Peyer's patch (tissue), 4 donors: Measurements from ENCODE around the gene BRMS1.
A peak's percentile ranks its signal among the peaks of the same experiment; 100 is the strongest.

Source experiments
- POLR2A ChIP-seq, 2 donors: fragments of 450-650 bp; IDR thresholded peaks; one replicate each; pipeline ENCODE4 v1.5.1; 2017; ENCODE audit warnings: antibody characterized with exemption in 2 of 2, mild to moderate bottlenecking in 2 of 2, moderate library complexity in 2 of 2
- TF ChIP-seq, protein P1 (sequence below), 6 experiments: fragments of 450-650 bp in 4 of 6; fragments of 200-600 bp in 2 of 6; sonication (generic) in 1 of 6; IDR thresholded peaks; one replicate each; pipeline ENCODE4 v1.5.1; 2017 to 2019; ENCODE audit warnings: antibody characterized with exemption in 6 of 6, mild to moderate bottlenecking in 3 of 6, moderate library complexity in 1 of 6

DNA sequence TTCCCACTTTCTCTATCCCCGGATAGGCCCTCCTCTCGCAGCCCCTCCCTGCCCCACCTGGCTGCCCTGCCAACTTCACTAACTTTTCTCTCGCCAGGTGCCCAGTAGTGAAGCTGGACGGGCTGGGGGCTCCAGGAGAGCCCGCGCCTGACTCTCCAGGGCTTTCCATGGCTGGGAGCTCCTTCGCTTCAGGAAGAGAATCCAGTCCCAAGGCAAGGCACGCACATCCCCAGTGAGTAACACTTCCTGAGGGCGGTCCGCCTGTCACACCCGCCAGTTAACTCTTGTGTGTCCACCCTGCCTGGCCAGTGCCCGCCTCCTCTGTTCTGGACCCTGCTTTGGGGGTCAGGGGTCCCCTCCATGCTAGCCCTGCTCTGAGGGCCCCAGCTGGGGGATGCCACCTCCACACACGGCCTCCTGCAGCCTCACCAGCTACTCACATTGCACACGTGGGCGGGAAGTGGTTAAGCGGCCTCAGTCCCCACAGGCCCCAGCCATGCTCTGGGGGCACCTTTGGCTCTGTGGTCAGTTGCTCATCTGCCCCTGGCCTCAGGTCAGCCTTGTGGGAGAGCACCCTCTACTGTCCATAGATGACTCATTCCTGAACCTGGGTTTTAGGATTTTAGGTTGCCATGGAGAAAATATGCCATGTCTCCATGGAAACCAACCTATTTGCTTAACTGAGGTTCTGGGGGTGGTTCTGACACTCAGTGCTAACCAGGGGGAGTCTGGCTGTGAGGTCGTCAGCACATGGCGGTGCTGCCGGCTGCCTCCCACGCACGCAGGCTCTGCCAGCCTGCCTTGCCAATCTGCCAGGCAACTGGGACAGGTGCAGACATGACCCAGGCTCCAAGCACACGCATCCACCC is 8.4 kb downstream of the BRMS1 start, which contains the start of gene RIN1:
- TF ChIP-seq, protein P1, sequence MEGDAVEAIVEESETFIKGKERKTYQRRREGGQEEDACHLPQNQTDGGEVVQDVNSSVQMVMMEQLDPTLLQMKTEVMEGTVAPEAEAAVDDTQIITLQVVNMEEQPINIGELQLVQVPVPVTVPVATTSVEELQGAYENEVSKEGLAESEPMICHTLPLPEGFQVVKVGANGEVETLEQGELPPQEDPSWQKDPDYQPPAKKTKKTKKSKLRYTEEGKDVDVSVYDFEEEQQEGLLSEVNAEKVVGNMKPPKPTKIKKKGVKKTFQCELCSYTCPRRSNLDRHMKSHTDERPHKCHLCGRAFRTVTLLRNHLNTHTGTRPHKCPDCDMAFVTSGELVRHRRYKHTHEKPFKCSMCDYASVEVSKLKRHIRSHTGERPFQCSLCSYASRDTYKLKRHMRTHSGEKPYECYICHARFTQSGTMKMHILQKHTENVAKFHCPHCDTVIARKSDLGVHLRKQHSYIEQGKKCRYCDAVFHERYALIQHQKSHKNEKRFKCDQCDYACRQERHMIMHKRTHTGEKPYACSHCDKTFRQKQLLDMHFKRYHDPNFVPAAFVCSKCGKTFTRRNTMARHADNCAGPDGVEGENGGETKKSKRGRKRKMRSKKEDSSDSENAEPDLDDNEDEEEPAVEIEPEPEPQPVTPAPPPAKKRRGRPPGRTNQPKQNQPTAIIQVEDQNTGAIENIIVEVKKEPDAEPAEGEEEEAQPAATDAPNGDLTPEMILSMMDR (IDR thresholded peaks at IDR 0.05), result peak in 2 of 6 experiments; percentile 19 to 27
- TF ChIP-seq POLR2A (IDR thresholded peaks at IDR 0.05), result peak; percentile 26 to 45
